Neural cell (in vitro differentiated cells): ENCODE measurements around the gene BCL2L15. TPM values are rescaled to one million over a fixed set of nuclear protein-coding genes. Genes with fewer than 3 reads are reported as not detected.

Experiments
- H2AFZ ChIP-seq: fragments of 200-600, 300-800 bp; sonication (generic), shearing (Covaris generic); 2 replicates; pipeline ENCODE4 v1.6.0; 2014; ENCODE audit warnings: low read depth, mild to moderate bottlenecking, antibody characterized with exemption, low read length, moderate library complexity
- H3F3A ChIP-seq: fragments of 200-600 bp; shearing (Covaris generic); 2 replicates; pipeline ENCODE4 v1.6.1; 2016; ENCODE audit warnings: mild to moderate bottlenecking, moderate library complexity, mixed read lengths, antibody characterized with exemption, low read length; ENCODE audit not compliant: insufficient read depth, poor library complexity, severe bottlenecking
- H3K27ac ChIP-seq: fragments of 200-600, 300-800 bp; sonication (generic), shearing (Covaris generic); 2 replicates; pipeline ENCODE4 v1.5.1; 2014; ENCODE audit warnings: mild to moderate bottlenecking, low read length, moderate library complexity
- H3K27me3 ChIP-seq: fragments of 300-800, 200-600 bp; sonication (generic), shearing (Covaris generic); 2 replicates; pipeline ENCODE4 v1.6.0; 2014; ENCODE audit warnings: mild to moderate bottlenecking, low read depth, low read length, moderate library complexity; ENCODE audit not compliant: insufficient read depth
- H3K36me3 ChIP-seq: fragments of 300-800, 200-600 bp; sonication (generic), shearing (Covaris generic); 2 replicates; pipeline ENCODE4 v1.5.1; 2014; ENCODE audit warnings: mild to moderate bottlenecking, antibody characterized with exemption, low read length, moderate library complexity; ENCODE audit not compliant: insufficient read depth
- H3K4me2 ChIP-seq: fragments of 300-800, 200-600 bp; sonication (generic), shearing (Covaris generic); 2 replicates; pipeline ENCODE4 v1.6.0; 2014; ENCODE audit warnings: mild to moderate bottlenecking, low read length
- H3K4me3 ChIP-seq: fragments of 300-800, 200-600 bp; sonication (generic), shearing (Covaris generic); 2 replicates; pipeline ENCODE4 v1.5.1; 2014; ENCODE audit warnings: mild to moderate bottlenecking, low read length, moderate library complexity
- H3K79me2 ChIP-seq: fragments of 200-600 bp; shearing (Covaris generic); replicated peaks from 2 replicates; pipeline ENCODE4 v1.6.0; 2014; ENCODE audit warnings: mild to moderate bottlenecking, low read length, moderate library complexity; ENCODE audit not compliant: insufficient read depth
- H3K9ac ChIP-seq: fragments of 300-800, 200-600 bp; sonication (generic), shearing (Covaris generic); 2 replicates; pipeline ENCODE4 v1.6.1; 2016; ENCODE audit warnings: mild to moderate bottlenecking, low read length, mixed read lengths
- H3K9me2 ChIP-seq: fragments of 200-600 bp; shearing (Covaris generic); 2 replicates; pipeline ENCODE4 v1.6.1; 2016; ENCODE audit warnings: mild to moderate bottlenecking, low read length, mixed read lengths; ENCODE audit not compliant: insufficient read depth
- H3K9me3 ChIP-seq: fragments of 200-600, 300-800 bp; sonication (generic), shearing (Covaris generic); 2 replicates; pipeline ENCODE4 v1.6.1; 2016; ENCODE audit warnings: mild to moderate bottlenecking, mixed run types, low read length, moderate library complexity, mixed read lengths
- H4K20me1 ChIP-seq: fragments of 200-600 bp; shearing (Covaris generic); 2 replicates; pipeline ENCODE4 v1.6.1; 2016; ENCODE audit warnings: mild to moderate bottlenecking, mixed run types; ENCODE audit not compliant: insufficient read depth
- EP300 ChIP-seq: fragments of 450-650 bp; conservative IDR thresholded peaks from 2 replicates; pipeline ENCODE4 v1.6.1; 2014; ENCODE audit warnings: antibody characterized with exemption, mild to moderate bottlenecking, moderate library complexity; ENCODE audit not compliant: poor library complexity, severe bottlenecking
- EZH2 ChIP-seq: fragments of 200-600, 300-800 bp; shearing (Covaris generic), sonication (generic); IDR thresholded peaks from 2 replicates; pipeline ENCODE4 v1.6.1; 2014; ENCODE audit warnings: antibody characterized with exemption, low read length, borderline replicate concordance, mild to moderate bottlenecking; ENCODE audit not compliant: insufficient read depth, poor library complexity, severe bottlenecking
- MXI1 ChIP-seq: fragments of 450-650 bp; conservative IDR thresholded peaks from 2 replicates; pipeline ENCODE4 v1.6.1; 2014; ENCODE audit warnings: antibody characterized with exemption, mild to moderate bottlenecking; ENCODE audit not compliant: poor library complexity, severe bottlenecking
- POLR2AphosphoS5 ChIP-seq: IDR thresholded peaks from 2 replicates; pipeline ENCODE4 v1.6.1; 2012
- RAD21 ChIP-seq: fragments of 450-650 bp; conservative IDR thresholded peaks from 2 replicates; pipeline ENCODE4 v1.6.1; 2014; ENCODE audit warnings: antibody characterized with exemption, mild to moderate bottlenecking, moderate library complexity
- SMC3 ChIP-seq: fragments of 450-650 bp; conservative IDR thresholded peaks from 2 replicates; pipeline ENCODE4 v1.6.1; 2014; ENCODE audit warnings: antibody characterized with exemption, mild to moderate bottlenecking, moderate library complexity; ENCODE audit not compliant: poor library complexity
- TAF1 ChIP-seq: IDR thresholded peaks from 2 replicates; pipeline ENCODE4 v1.6.1; 2012; ENCODE audit warnings: low read depth
- polyA plus RNA-seq: library from polyadenylated mRNA; depleted of rRNA; stranded (reverse); fragments of >200 nt; gene quantifications from 2 replicates; pipeline ENCODE4 v1.2.3, GENCODE V29; 2014
- TF ChIP-seq, protein P1 (sequence below): fragments of 450-650 bp; IDR thresholded peaks from 2 replicates; pipeline ENCODE4 v1.5.1; 2014; ENCODE audit warnings: antibody characterized with exemption, mild to moderate bottlenecking, moderate library complexity; ENCODE audit not compliant: poor library complexity, severe bottlenecking
- TF ChIP-seq, protein P2 (sequence below): IDR thresholded peaks from 2 replicates; pipeline ENCODE4 v1.6.1; 2012; ENCODE audit warnings: borderline replicate concordance

BCL2L15 gene
- polyA plus RNA-seq, 1 donor from 2014 or later, result 4.7 TPM

DNA sequence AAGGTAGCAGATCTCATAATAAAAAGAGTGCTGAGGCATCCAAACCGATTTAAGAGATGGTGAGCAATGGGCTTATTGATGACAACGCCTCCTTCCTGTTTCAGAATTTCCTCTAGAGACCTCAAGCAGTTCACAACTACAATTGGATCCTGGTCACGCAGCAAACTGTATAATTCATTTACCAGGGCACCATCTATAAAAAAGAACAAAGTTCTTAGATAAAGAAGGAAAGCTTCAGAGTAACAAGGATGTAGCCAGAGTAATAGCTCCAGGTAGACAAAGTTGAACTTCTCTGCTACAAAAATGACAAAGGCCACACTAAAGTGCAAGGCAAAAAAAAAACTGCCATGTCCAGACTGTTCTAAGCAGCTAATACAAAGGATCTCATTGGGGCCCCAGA, 13.8 kb upstream of the BCL2L15 start:
- no peaks in the 10 kb centered on the region for H3K9me2 ChIP-seq
- peaks cover 13% of the 10 kb centered on the region for H3K79me2 ChIP-seq
- H3K36me3 ChIP-seq, result peaks cover 4% of the 10 kb centered on the region
- H2AFZ ChIP-seq, result no peak overlapping the region
- H3K27ac ChIP-seq, result no peak overlapping the region
- peaks cover 6% of the 10 kb centered on the region for H3F3A ChIP-seq
- no peaks in the 10 kb centered on the region for H4K20me1 ChIP-seq
- H3K4me3 ChIP-seq, result no peak overlapping the region
- H3K9me3 ChIP-seq, result no peaks in the 10 kb centered on the region
- H3K9ac ChIP-seq, result no peak overlapping the region
- no peaks in the 10 kb centered on the region for H3K27me3 ChIP-seq
- TF ChIP-seq SMC3, result no peak
- TF ChIP-seq MXI1, result no peak
- TF ChIP-seq EP300, result no peak
- no peak for TF ChIP-seq TAF1
- TF ChIP-seq, protein P1, sequence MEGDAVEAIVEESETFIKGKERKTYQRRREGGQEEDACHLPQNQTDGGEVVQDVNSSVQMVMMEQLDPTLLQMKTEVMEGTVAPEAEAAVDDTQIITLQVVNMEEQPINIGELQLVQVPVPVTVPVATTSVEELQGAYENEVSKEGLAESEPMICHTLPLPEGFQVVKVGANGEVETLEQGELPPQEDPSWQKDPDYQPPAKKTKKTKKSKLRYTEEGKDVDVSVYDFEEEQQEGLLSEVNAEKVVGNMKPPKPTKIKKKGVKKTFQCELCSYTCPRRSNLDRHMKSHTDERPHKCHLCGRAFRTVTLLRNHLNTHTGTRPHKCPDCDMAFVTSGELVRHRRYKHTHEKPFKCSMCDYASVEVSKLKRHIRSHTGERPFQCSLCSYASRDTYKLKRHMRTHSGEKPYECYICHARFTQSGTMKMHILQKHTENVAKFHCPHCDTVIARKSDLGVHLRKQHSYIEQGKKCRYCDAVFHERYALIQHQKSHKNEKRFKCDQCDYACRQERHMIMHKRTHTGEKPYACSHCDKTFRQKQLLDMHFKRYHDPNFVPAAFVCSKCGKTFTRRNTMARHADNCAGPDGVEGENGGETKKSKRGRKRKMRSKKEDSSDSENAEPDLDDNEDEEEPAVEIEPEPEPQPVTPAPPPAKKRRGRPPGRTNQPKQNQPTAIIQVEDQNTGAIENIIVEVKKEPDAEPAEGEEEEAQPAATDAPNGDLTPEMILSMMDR, result no peak
- no peak for TF ChIP-seq RAD21
- no peak for TF ChIP-seq EZH2
- TF ChIP-seq POLR2AphosphoS5, result no peak
- TF ChIP-seq, protein P2, sequence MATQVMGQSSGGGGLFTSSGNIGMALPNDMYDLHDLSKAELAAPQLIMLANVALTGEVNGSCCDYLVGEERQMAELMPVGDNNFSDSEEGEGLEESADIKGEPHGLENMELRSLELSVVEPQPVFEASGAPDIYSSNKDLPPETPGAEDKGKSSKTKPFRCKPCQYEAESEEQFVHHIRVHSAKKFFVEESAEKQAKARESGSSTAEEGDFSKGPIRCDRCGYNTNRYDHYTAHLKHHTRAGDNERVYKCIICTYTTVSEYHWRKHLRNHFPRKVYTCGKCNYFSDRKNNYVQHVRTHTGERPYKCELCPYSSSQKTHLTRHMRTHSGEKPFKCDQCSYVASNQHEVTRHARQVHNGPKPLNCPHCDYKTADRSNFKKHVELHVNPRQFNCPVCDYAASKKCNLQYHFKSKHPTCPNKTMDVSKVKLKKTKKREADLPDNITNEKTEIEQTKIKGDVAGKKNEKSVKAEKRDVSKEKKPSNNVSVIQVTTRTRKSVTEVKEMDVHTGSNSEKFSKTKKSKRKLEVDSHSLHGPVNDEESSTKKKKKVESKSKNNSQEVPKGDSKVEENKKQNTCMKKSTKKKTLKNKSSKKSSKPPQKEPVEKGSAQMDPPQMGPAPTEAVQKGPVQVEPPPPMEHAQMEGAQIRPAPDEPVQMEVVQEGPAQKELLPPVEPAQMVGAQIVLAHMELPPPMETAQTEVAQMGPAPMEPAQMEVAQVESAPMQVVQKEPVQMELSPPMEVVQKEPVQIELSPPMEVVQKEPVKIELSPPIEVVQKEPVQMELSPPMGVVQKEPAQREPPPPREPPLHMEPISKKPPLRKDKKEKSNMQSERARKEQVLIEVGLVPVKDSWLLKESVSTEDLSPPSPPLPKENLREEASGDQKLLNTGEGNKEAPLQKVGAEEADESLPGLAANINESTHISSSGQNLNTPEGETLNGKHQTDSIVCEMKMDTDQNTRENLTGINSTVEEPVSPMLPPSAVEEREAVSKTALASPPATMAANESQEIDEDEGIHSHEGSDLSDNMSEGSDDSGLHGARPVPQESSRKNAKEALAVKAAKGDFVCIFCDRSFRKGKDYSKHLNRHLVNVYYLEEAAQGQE, result no peak
- H3K4me2 ChIP-seq, result no peak overlapping the region

DNA sequence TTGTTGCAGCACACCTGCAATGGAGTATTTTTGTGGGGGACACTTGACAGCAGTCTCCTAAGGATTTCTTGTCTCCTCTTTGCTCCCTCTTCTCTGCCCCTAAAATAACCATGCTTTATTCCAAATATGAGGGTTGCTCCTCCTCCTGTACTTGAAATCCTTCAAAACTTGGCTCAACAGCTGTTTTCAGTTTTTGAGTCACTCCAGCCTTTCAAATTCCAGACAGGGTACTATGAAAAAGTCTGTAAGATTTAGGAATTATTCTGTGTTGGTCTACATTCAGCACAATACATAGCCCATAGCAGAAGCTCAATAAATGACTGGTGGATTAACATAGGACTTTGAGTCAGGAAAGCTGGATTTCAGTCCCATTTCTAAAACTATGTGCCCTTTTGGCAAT, 11.7 kb upstream of the BCL2L15 start:
- Histone ChIP-seq H3K36me3 (peaks cover 13% of the 10 kb centered on the region), H3K27ac (no peak overlapping the region), H3K9me2 (no peaks in the 10 kb centered on the region), H3K9ac (no peak overlapping the region), H3K79me2 (peaks cover 7% of the 10 kb centered on the region), H4K20me1 (no peaks in the 10 kb centered on the region), H3K27me3 (no peaks in the 10 kb centered on the region), H3K4me2 (no peak overlapping the region), H3K4me3 (no peak overlapping the region), H3K9me3 (no peaks in the 10 kb centered on the region), H3F3A (peaks cover 5% of the 10 kb centered on the region), H2AFZ (no peak overlapping the region)
- no peak for TF ChIP-seq RAD21
- no peak for TF ChIP-seq EP300
- TF ChIP-seq, protein P1, result no peak
- no peak for TF ChIP-seq SMC3
- TF ChIP-seq EZH2, result no peak
- TF ChIP-seq, protein P2, result no peak
- TF ChIP-seq MXI1, result no peak
- no peak for TF ChIP-seq POLR2AphosphoS5
- no peak for TF ChIP-seq TAF1
